ENCODE results near the gene NEU3. TPM values are rescaled to one million over a fixed set of nuclear protein-coding genes. Genes with fewer than 3 reads are reported as not detected.

The NEU3 gene
- total and polyA plus RNA-seq, 2 of the 13 experiments (the other 11 are each of a cell fraction or from before 2014, with no cell fraction given), result 6.3 to 15.3 TPM

DNA sequence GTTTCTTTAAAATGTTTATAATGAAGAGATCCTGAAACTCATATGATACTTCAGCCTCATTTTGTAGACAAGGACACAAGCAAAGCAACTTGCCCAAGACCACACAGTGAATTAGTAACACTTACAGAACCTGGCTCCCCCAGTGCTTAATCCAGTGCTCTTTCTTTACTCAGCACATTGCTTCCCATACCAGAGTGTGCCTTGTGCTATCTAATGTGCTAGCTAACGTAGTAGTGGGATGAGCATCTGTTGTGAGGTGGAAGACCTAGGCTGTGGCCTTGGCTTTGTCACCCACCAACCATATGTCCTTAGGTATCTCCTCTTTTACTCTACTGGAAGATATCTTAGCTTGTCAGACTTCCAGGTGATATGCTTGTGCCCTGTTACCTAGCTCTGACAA is 34.5 kb upstream of the NEU3 start:
- Histone ChIP-seq H3K4me1 (ENCODE audit: insufficient read depth, low read length) (peaks cover 52% of the 10 kb centered on the region), H3K27me3 (ENCODE audit: control insufficient read depth in 1 of 2, insufficient read depth in 2 of 2, low read length in 2 of 2) (no peaks in the 10 kb centered on the region; a peak in 1 of 5 replicates), H3K79me2 (ENCODE audit: insufficient read depth, low read length) (peaks cover 99% of the 10 kb centered on the region), H3K4me3 (replicated peaks in 1 of 3; ENCODE audit: insufficient read depth in 1 of 3, low read depth in 2 of 3, low read length in 3 of 3) (no peak overlapping the region), H4K20me1 (ENCODE audit: insufficient read depth, low read length) (peaks cover 28% of the 10 kb centered on the region), H3K36me3 (replicated peaks in 1 of 2; ENCODE audit: control insufficient read depth in 1 of 2, insufficient read depth in 2 of 2, low read length in 2 of 2) (peaks cover 6 to 35% of the 10 kb centered on the region in 2 experiments), H2AFZ (ENCODE audit: low read length) (no peak overlapping the region), H3K4me2 (ENCODE audit: low read depth, low read length) (no peak overlapping the region), H3K9me3 (ENCODE audit: low read length) (no peaks in the 10 kb centered on the region), H3K27ac (ENCODE audit: extremely low read length, insufficient read depth, low read length) (no peak overlapping the region), H3K9ac (ENCODE audit: insufficient read depth, low read depth, low read length) (no peak overlapping the region)
- no TSS peak for BruUV-seq (replicated peaks)
- DNase-seq (ENCODE audit: low spot score), result no peak
- TF ChIP-seq MAZ (IDR thresholded peaks at IDR 0.05; ENCODE audit: borderline replicate concordance, low read depth, low read length) (no peak), MAZ (CRISPR knock-in tag; IDR thresholded peaks at IDR 0.05; ENCODE audit: low read depth) (no peak), ZNF276 (CRISPR knock-in tag; IDR thresholded peaks at IDR 0.05; ENCODE audit: low read depth) (no peak), PBX3 (CRISPR knock-in tag; IDR thresholded peaks at IDR 0.05; ENCODE audit: borderline replicate concordance) (no peak), ZNF12 (CRISPR knock-in tag; IDR thresholded peaks at IDR 0.05) (peak; percentile 98), ZNF749 (CRISPR knock-in tag; IDR thresholded peaks at IDR 0.05; ENCODE audit: borderline replicate concordance) (no peak)
- intact Hi-C loops (cut with micrococcal nuclease; ENCODE audit: unreplicated experiment) (no loop called here), in situ Hi-C loops (cut with HindIII; ENCODE audit: extremely low pct_ligation_motif_present, low pct_unique_long_range_greater_than_20kb) (no loop called here)
- 85% methylated on average over 1 of the region's 1 CpG for WGBS (ENCODE audit: low lambda C conversion rate)
- no peak for ATAC-seq
- ChIA-PET CTCF (ENCODE audit: low intra/inter-chr PET ratio, low total read pairs) (no interaction called here), POLR2A (no interaction called here)
- no peak for FAIRE-seq
